Measurements from ENCODE around the gene WNK4. TPM values are rescaled to one million over a fixed set of nuclear protein-coding genes. Genes with fewer than 3 reads are reported as not detected.

Gene WNK4
- total and polyA plus RNA-seq, 10 of the 15 experiments (the other 5 are each of a cell fraction or from before 2014, with no cell fraction given): 0.06 to 0.29 (median 0.13) TPM; not detected in 5

GRCh38 chr17:42791948-42792347 lies 11.5 kb downstream of the WNK4 start (continued):
- TF ChIP-seq, protein P1, sequence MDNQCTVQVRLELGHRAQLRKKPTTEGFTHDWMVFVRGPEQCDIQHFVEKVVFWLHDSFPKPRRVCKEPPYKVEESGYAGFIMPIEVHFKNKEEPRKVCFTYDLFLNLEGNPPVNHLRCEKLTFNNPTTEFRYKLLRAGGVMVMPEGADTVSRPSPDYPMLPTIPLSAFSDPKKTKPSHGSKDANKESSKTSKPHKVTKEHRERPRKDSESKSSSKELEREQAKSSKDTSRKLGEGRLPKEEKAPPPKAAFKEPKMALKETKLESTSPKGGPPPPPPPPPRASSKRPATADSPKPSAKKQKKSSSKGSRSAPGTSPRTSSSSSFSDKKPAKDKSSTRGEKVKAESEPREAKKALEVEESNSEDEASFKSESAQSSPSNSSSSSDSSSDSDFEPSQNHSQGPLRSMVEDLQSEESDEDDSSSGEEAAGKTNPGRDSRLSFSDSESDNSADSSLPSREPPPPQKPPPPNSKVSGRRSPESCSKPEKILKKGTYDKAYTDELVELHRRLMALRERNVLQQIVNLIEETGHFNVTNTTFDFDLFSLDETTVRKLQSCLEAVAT (IDR thresholded peaks at IDR 0.05): no peak

DNA sequence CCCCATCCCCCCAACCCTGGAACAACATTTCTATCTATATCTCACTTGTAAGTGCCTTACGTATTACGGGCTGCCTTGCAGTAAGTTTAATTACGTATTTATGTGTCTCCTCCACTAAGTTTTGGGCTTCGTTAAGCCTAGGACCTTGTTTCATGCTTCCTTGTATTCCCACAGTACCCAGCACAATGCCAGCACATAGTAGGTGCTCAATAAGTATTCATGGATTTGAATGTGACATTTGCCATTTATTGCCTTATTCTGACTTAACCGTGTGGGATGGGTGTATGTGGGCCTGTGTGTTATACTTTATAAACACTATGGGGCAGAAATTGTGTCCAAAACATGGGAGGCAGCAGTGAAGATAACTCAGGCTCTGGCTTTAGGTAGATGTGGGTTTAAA lies 12.1 kb downstream of the WNK4 start:
- in situ Hi-C loops (cut with MboI) (no loop called here), intact Hi-C loops (cut with micrococcal nuclease; ENCODE audit: unreplicated experiment) (no loop called here)
- 78% methylated on average over 5 of the region's 5 CpGs for WGBS (ENCODE audit: insufficient coverage, insufficient replicate concordance, low lambda C conversion rate, missing lambda C conversion rate)
- Histone ChIP-seq H2AFZ (ENCODE audit: control insufficient read depth, low read depth, low read length) (no peak overlapping the region), H3K79me2 (ENCODE audit: control insufficient read depth, insufficient read depth, low read length) (no peaks in the 10 kb centered on the region; the same call in 1 of the 2 replicates), H3K27me3 (replicated peaks in 1 of 2; ENCODE audit: control insufficient read depth in 2 of 2, insufficient read depth in 2 of 2, low read length in 1 of 2) (no peaks in the 10 kb centered on the region), H3K27ac (ENCODE audit: control insufficient read depth, insufficient read depth) (no peak overlapping the region), H3K4me2 (ENCODE audit: control insufficient read depth, insufficient read depth) (no peak overlapping the region), H3K9ac (ENCODE audit: control insufficient read depth, insufficient read depth, low read length) (no peak overlapping the region), H3K4me1 (ENCODE audit: control insufficient read depth, insufficient read depth, low read length) (peaks cover 2% of the 10 kb centered on the region), H3K9me3 (replicated peaks; ENCODE audit: control insufficient read depth, insufficient read depth, low read length) (no peaks in the 10 kb centered on the region), H3K36me3 (ENCODE audit: control insufficient read depth in 2 of 2, insufficient read depth in 2 of 2, low read length in 1 of 2) (no peaks in the 10 kb centered on the region), H4K20me1 (ENCODE audit: control insufficient read depth, insufficient read depth) (no peaks in the 10 kb centered on the region), H3K4me3 (no peak overlapping the region)
- BruUV-seq (replicated peaks): no TSS peak
- SMC1A ChIA-PET (ENCODE audit: uncharacterized antibody, unreplicated experiment): no interaction called here
- DNase-seq (ENCODE audit: low read depth, low spot score): no peak
- CTCF ChIA-PET: no interaction called here
- no peak for ATAC-seq
- RAD21 ChIA-PET (ENCODE audit: unreplicated experiment): no interaction called here
- no peak for FAIRE-seq
- POLR2A ChIA-PET: no interaction called here
- no peak for TF ChIP-seq IRF3 (IDR thresholded peaks at IDR 0.05)
- no peak for TF ChIP-seq SMAD5 (IDR thresholded peaks at IDR 0.05; ENCODE audit: low read depth)
- TF ChIP-seq HDGF (IDR thresholded peaks at IDR 0.05): no peak
- TF ChIP-seq TCF3 (IDR thresholded peaks at IDR 0.05; ENCODE audit: borderline replicate concordance, insufficient read depth, low read depth, low read length): no peak
- TF ChIP-seq, protein P1 (IDR thresholded peaks at IDR 0.05): no peak
- no peak for TF ChIP-seq SMAD1 (IDR thresholded peaks at IDR 0.05; ENCODE audit: low read depth, partially characterized antibody)
- no peak for TF ChIP-seq HDAC6 (IDR thresholded peaks at IDR 0.05; ENCODE audit: unreplicated experiment)
- no peak for TF ChIP-seq EED (IDR thresholded peaks at IDR 0.05; ENCODE audit: low read depth)
- no peak for TF ChIP-seq KDM1A (IDR thresholded peaks at IDR 0.05; ENCODE audit: borderline replicate concordance)
- TF ChIP-seq POLR2A (IDR thresholded peaks at IDR 0.05; ENCODE audit: low read depth, low read length): no peak
- TF ChIP-seq NFYA (IDR thresholded peaks at IDR 0.05; ENCODE audit: borderline replicate concordance, low read depth, low read length): no peak

All from GM12878 (cell line).